Measurements from ENCODE around the gene KCNH2.

KCNH2 gene

DNA sequence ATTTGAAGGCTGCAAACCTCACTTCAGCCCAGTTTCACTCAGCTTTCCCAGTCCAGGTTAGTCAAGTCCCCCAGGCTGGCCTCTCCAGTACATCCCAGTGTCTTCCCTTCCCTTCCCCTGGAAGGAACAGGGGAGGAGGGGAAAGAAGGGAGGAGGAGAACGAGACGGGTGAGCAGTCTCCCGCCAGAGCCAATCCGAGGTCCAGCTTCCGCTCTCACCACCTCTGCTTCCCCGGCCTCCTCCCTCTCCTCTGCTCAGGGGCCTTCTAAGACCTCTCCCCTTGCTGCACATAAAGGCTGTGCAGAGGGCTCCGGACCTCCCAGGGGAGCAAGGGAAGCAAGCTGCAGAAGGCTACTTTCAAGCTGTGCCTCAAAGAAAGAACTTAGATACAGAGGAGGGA is 42.1 kb upstream of the KCNH2 start:
- TF ChIP-seq, protein P1, sequence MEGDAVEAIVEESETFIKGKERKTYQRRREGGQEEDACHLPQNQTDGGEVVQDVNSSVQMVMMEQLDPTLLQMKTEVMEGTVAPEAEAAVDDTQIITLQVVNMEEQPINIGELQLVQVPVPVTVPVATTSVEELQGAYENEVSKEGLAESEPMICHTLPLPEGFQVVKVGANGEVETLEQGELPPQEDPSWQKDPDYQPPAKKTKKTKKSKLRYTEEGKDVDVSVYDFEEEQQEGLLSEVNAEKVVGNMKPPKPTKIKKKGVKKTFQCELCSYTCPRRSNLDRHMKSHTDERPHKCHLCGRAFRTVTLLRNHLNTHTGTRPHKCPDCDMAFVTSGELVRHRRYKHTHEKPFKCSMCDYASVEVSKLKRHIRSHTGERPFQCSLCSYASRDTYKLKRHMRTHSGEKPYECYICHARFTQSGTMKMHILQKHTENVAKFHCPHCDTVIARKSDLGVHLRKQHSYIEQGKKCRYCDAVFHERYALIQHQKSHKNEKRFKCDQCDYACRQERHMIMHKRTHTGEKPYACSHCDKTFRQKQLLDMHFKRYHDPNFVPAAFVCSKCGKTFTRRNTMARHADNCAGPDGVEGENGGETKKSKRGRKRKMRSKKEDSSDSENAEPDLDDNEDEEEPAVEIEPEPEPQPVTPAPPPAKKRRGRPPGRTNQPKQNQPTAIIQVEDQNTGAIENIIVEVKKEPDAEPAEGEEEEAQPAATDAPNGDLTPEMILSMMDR (IDR thresholded peaks at IDR 0.05; ENCODE audit: low read depth, low read length), result no peak
- no peak for DNase-seq (ENCODE audit: low read depth in 2 of 2)
- H3K4me3 ChIP-seq (replicated peaks in 1 of 2; ENCODE audit: low read depth in 2 of 2, low read length in 2 of 2), result no peak overlapping the region

GRCh38 chr7:151019130-151019447 is 41.0 kb upstream of the KCNH2 start:
- H3K4me3 ChIP-seq (replicated peaks in 1 of 2; ENCODE audit: low read depth in 2 of 2, low read length in 2 of 2), result peak overlapping the region in 1 of 2 donors; percentile 18
- TF ChIP-seq, protein P1 (IDR thresholded peaks at IDR 0.05; ENCODE audit: low read depth, low read length), result no peak
- DNase-seq (ENCODE audit: low read depth in 2 of 2), result no peak

- DNase-seq (ENCODE audit: low read depth in 2 of 2), result peak in 1 of 2 donors; percentile 27
- peak overlapping the region; percentile 28 to 41 for H3K4me3 ChIP-seq (replicated peaks in 1 of 2; ENCODE audit: low read depth in 2 of 2, low read length in 2 of 2)
- TF ChIP-seq, protein P1 (IDR thresholded peaks at IDR 0.05; ENCODE audit: low read depth, low read length), result no peak
Measured at GRCh38 chr7:151018421-151019129, 40.5 kb upstream of the KCNH2 start.

GRCh38 chr7:151017953-151018420 is 39.9 kb upstream of the KCNH2 start:
- H3K4me3 ChIP-seq (replicated peaks in 1 of 2; ENCODE audit: low read depth in 2 of 2, low read length in 2 of 2), result peak overlapping the region; percentile 28 to 41
- TF ChIP-seq, protein P1 (IDR thresholded peaks at IDR 0.05; ENCODE audit: low read depth, low read length), result peak; percentile 95
- peak; percentile 43 to 54 for DNase-seq (ENCODE audit: low read depth in 2 of 2)

DNA sequence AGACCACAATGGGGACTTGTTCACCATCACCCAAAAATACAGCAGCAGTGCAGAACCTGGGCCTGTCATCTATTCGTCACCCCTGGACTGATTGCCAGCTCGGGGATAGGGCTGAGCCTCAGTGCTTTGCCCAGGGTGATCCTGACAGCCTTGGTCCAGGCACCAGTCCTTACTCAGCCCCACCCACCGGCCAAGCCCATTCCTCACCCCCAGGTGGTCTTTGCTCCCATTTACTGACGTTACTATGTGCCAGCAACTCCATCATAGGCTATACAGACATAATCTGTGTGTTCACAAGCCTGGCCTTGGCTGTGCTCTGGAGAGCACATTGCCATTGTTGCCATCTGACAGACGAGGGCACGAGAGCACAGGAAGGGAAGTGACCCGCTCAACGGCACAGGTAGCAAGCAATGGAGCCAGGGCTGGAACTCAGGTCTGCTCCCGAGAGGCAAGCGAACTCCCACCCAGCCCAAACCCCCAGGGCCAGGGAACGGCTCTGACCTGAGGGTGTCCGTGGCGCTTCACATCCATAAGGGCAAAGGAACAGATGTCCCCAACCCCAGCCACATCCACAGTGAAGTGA is 39.3 kb upstream of the KCNH2 start:
- H3K4me3 ChIP-seq (replicated peaks in 1 of 2; ENCODE audit: low read depth in 2 of 2, low read length in 2 of 2), result peak overlapping the region in 1 of 2 donors; percentile 41
- no peak for DNase-seq (ENCODE audit: low read depth in 2 of 2)
- TF ChIP-seq, protein P1 (IDR thresholded peaks at IDR 0.05; ENCODE audit: low read depth, low read length), result no peak

DNA sequence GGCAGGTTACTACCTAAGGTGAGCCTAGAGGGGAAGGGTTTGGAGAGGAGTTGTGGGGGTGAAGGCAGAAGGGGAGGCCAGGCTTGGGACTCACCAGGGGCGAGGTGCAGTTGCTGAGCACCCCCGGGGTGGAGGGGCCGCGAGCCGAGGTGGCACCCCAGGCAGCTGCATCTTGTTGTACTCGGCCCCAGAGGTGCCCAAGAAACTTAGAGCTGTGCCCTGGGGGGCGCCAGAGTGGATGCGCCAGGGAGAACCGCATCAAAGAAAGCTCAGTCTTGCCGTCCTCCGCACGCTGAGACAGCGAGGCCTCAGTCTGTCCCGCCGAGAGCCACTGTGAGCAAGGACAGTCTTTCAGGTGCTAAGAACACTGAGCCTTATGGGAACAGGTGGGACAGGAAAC is 38.8 kb upstream of the KCNH2 start:
- DNase-seq (ENCODE audit: low read depth in 2 of 2), result no peak
- TF ChIP-seq, protein P1 (IDR thresholded peaks at IDR 0.05; ENCODE audit: low read depth, low read length), result no peak
- no peak overlapping the region for H3K4me3 ChIP-seq (replicated peaks in 1 of 2; ENCODE audit: low read depth in 2 of 2, low read length in 2 of 2)
